NCI-H460 (cell line): ENCODE results near the gene IL13. TPM values are rescaled to one million over a fixed set of nuclear protein-coding genes. Genes with fewer than 3 reads are reported as not detected.
"Not testable (repeated sequence)": the region's sequence is repeated elsewhere in the genome, so short reads cannot be mapped to it uniquely, and the experiment has no call there.

Source experiments
- DNase-seq: peaks from one replicate; pipeline ENCODE4 v3.0.0-alpha.2; 2016; ENCODE audit warnings: low read depth; ENCODE audit errors: extremely low read depth
- total RNA-seq: library from RNA; depleted of rRNA; stranded (reverse); fragments of >200 nt; shearing (Covaris generic); gene quantifications from 2 replicates; pipeline ENCODE4 v1.2.3, GENCODE V29; 2014; rRNA removed

IL13 gene
- total RNA-seq, 1 experiment from 2014 or later: not detected

DNA sequence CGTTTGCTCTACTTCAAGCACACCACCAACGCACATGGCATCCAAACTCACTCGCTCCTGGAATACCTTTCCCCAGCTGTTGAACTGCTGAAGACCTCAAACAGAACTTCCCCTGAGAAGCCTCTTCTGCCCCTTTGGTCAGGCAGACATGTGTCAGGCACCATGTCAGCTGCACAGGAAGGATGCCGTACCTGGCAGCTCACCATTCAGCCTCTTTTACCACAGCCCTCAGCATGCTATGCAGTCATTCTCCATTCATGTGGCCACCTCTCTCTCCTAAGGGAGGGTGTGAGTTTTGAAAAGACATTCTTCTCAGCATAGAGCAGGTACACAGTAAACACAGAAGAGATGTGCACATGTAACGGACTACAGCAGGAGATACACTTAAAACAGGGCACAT, 30.0 kb downstream of the IL13 start:
- no peak for DNase-seq

DNA sequence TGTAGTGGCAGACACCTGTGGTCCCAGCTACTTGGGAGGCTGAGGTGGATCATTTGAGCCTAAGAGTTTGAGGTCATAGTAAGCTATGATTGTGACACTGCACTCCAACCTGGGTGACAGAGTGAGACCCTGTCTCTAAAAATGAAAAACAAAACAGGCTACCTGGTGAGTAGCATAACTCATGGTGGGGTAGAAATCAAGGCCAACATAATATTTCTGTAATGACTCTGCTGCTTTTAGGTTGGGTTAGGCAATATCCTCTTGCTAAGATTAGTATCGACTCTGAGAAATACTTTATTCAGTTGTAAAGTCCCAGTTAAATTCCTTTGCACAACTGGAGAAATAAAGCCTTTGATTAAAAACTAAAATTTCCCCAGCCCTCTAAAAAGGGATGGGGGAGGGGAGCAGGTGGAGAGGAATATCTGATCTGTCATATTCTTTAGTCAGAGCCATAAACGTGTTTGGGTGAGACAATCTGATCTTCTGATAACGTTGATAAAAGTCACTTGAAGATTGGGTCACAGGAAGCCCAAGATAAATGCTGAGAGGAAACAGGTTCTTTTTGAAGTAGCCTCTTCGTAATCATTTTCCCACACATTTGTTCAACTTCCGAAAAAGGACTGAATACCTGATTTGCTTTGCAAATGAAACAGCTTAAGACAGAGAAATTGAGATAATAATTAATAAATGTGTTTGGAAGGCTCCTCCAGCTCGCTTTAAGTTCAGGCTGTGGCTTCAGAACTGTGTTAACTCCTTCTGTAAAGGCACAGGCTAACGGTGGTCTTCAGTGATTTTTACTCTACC, 30.8 kb downstream of the IL13 start:
- no peak for DNase-seq

DNA sequence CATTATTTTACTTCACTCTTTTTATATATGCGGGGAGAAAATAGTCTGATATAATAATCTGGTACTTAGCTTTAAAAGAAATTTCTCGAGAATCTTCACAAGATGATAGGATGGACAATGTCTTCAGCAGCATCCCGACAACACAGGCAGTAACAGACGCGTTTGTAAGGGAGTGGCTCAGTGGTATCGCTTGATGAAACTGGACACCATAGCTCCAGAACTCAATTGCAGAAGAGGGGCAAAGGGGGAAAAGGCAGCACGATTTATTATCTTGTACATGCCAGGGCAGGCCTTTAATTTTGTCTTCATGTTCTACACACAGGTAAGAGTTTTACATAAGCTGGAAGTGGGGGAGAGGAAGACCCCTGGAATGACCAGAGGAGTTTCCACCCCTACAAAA, 31.5 kb downstream of the IL13 start:
- DNase-seq: no peak

DNA sequence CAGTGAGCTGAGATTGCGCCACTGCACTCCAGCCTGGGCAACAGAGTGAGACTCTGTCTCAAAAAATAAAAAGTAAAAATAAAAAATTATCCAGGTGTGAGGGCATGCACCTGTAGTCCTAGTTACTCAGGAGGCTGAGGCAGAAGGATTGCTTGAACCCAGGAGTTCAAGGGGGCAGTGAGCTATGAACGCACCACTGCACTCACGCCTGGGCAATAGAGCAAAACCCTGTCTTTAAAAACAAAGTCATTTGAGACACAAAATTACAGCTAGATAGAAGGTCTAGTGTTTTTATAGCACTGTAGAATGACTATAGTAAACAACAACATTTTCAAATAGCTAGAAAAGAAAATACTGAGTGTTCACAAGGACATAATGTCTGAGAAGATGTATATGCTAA, 32.2 kb downstream of the IL13 start:
- DNase-seq: no peak

DNA sequence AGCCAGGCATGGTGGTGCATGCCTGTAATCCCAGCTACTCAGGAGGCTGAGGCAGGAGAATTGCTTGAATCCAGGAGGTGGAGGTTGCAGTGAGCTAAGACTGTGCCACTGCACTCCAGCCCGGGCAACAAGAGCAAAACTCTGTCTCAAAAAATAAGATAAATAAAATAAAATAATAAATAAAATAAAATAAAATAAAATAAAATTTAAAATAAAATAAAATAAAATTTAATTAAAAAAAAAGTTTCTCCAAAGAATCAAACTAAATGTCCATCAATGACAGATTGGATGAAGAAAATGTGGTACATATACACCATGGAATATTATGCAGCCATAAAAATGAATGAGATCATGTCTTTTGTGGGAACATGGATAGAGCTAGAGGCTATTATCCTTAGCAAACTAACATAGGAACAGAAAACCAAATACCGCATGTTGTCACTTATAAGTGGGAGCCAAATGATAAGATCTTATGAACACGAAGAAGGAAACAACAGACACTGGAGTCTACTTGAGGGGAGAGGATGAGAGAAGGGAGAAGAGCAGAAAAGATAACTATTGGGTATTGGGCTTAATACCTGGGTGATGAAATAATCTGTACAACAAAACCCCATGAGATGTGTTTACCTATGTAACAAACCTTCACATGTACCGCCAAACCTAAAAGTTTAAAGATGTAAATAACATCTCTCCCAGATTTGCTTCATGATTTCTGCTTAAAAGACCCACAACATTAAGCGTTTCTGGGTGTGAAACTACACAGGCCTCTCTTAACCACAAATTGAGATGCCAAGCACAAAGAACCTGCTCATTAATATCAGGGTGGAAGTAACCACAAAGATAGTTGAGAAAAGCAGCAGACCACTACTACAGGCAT, 34.0 kb downstream of the IL13 start:
- not testable (repeated sequence) for DNase-seq

DNA sequence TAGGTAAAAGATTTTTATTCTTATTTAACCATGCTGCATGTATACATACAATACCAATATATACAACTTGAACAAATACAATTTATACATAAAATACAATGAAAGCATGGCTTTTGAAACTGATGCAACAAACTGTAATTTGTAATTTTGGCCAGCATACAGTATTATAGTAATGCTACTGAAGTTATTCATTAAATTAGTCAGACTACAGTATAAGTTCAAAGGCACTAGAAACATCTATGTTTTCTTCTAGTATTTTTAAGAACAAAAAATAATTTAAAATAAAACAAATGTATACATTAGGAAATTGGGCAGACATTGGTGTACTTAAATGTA, 34.6 kb downstream of the IL13 start:
- peak; percentile 12 for DNase-seq

DNA sequence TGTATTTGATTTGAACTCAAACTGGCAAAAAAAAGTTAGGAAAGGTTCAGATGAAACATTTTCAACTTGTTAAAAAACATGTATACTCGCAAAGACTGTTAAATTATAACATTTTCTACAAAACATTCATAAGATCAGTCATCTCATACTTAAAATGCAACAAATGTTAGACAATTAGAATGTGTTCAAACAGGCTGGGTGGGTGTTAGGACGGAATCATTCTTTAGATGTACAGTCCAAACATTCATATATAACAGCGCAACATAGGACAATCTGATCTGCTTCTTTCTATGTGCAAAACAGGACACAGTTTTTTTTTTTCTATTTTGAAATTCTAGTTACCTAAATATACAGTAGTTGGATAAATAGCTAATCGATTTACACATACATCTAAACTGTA, 38.0 kb downstream of the IL13 start:
- no peak for DNase-seq

DNA sequence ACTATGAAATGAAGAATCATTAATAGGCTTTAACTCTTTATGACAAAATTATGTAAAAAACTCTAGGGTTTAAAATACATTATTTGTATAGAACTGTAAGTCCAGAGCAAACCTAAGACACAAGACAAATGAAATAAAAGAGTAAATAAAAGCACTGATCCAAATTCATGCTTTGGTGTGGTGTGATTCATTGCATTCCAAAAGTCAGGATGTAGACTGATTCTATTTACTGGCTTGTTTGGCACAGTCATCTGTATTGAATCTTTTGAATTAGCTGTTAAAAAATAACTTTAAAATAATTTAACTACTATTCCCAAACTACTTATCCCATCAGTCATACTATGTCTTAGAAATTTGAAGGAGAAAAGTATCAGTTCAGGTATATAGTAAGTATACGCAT, 46.9 kb downstream of the IL13 start:
- DNase-seq: no peak

DNA sequence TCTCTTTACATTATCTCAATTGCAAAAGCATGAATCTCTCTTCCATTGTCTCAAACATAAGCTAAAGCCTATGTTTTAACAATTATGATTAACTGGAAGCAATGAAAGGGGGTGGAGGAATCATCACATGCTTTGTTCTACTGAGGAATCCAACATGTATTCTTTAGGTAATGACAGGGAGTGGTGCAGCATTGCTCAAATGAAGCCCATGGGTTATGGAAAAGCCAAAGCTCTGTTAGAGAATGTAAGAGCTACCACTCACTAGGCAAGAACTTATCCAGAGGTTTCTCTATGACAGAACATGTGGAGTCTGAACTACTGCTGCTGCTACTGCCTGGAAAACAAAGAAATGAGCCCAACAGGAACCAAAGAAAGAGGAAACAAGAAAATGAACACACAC, 50.7 kb downstream of the IL13 start:
- DNase-seq: no peak

Other genes starting within 250 kb of the IL13 start
- 11.7 and 12.1 TPM in 2 replicates for gene IRF1, start 167.4 kb upstream of the IL13 start, total RNA-seq
- not detected in 2 replicates for gene IL5, start 114.7 kb upstream of the IL13 start, total RNA-seq
- gene RAD50, start 101.2 kb upstream of the IL13 start, total RNA-seq: 38.3 and 41.3 TPM in 2 replicates
- gene IL4, start 15.8 kb downstream of the IL13 start, total RNA-seq: not detected in 2 replicates
- 10.7 and 11.7 TPM in 2 replicates for gene KIF3A, start 79.4 kb downstream of the IL13 start, total RNA-seq
- not detected in 2 replicates for gene CCNI2, start 89.3 kb downstream of the IL13 start, total RNA-seq
- gene SEPTIN8, start 119.1 kb downstream of the IL13 start, total RNA-seq: 24.0 and 30.0 TPM in 2 replicates
- gene SOWAHA, start 155.1 kb downstream of the IL13 start, total RNA-seq: not detected in 2 replicates
- 6.1 and 8.2 TPM in 2 replicates for gene SHROOM1, start 172.5 kb downstream of the IL13 start, total RNA-seq
- 0.50 TPM in 1 of 2 replicates, not detected in the other for gene GDF9, start 208.3 kb downstream of the IL13 start, total RNA-seq
- 261 and 316 TPM in 2 replicates for gene UQCRQ, start 208.5 kb downstream of the IL13 start, total RNA-seq
- 1.6 and 1.8 TPM in 2 replicates for gene LEAP2, start 215.5 kb downstream of the IL13 start, total RNA-seq